HTR-8/SVneo (cell line): ENCODE results near the gene MACROD2.

Experiments
- DNase-seq: peaks from one replicate; pipeline ENCODE4 v3.0.0; 2011; ENCODE audit warnings: low spot score, mixed read lengths; ENCODE audit not compliant: insufficient read length
- FAIRE-seq: peaks from 2 replicates; lab custom pipeline; 2011; peaks lifted over from hg19 to GRCh38; lab: Jason Lieb, UNC

The MACROD2 gene

DNA sequence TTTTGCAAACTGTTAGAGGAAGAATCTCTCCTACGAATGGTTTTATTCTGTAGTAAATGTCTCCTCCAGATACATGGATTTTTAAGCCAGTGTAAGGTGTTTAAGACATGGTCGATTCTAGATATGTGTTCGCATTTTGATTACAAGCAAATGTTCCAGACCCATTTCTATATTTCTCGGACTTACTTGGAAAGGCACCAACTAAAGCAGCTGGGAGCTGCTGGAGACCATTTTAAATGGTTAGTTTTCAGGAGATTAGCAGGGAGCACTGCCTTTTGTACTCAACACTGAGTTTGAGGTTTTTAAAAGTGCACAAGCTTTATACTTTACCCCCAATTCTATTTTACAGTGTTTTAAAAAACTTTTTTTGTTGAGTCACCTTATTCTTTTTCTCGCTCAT is 1720.9 kb downstream of the MACROD2 start:
- DNase-seq, result no peak
- FAIRE-seq, result no peak

DNA sequence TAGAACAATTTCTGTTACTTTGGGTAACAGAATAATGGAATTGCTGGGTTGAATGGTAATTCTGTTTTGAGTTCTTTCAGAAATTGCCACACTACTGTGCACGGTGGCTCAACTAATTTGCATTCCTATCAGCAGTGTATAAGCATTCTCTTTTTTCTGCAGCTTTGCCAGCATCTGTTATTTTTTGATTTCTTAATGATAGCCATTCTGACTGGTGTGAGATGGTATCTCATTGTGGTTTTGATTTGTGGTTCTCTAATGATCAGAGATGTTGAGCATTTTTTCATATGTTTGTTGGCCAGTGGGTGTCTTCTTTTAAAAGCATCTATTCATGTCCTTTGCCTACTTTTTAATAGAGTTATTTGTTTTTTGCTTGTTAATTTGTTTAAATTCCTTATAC is 1731.1 kb downstream of the MACROD2 start:
- FAIRE-seq (no peak), DNase-seq (no peak)

DNA sequence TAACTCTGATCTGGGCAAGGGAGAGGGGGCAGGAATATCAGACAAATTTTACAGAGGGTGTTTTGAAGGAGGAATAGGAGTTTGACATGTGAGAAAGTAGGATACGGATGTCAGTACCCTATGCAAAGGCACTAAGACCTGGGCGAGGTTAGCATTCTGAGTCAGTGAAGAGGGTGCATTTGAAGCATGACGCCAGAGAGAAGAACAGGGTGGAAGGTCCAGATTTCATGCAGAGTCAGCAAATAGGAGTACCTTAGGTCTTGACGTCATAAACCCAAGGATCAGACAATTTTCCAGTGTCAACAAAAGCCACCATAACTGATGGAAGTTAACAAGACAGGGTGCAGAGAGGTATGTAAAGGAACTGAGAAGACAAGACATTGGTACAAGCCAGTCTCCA is 1738.7 kb downstream of the MACROD2 start:
- FAIRE-seq (no peak), DNase-seq (no peak)

DNA sequence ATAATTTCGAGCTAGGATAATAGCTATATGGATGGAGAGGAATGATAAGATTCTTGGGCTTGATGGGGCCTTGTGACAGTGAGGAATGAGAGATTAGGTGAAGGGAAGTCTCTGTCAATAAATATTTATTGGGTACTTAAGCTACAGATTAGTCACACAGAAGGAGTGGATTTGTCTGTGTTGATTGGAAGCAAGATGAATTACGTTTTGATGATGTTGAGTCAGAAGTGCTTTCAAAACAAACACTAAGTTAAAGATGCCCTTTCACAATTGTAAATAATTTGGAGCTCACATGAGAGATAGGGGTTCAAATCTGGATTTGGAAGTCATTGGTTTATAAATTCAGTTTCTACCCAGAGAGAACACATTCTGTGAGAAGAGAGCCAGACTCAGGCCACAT is 1743.7 kb downstream of the MACROD2 start:
- no peak for DNase-seq

DNA sequence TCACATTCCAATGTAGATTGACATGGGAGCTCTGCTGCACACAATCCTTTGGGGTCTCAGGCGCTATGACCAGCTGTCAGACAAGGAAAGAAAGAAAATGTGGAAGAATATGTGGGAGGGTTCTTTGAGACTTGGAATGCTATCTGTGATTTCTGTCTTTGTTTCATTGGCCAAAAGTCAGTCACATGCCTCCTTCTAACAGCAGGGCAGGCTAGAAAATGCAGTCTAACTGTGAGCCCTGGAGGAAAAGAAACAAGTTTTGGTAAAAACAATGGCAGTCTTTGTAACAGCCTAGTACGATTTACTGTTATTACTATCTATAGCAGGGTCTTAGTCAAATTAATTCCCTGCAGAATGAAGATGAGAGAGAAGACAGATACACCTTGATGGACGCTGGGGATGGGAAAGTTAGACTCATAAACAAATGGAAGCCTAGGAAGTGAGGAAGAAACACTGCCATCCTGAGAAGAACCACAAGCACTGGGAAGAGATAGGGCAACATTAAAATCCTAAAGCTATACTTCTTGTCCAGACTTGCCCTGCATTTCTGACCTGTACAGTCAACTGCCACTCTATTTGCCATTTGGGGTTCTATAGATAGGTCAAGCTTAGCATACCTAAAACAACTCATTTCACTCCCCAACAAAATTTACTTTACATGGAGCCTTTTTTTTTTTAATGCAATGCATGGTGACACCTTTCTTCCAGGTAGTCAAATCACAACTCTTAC is 1744.9 kb downstream of the MACROD2 start:
- DNase-seq (no peak), FAIRE-seq (no peak)

More for the DNA sequence above, 1743.7 kb downstream of the MACROD2 start:
- no peak for FAIRE-seq

DNA sequence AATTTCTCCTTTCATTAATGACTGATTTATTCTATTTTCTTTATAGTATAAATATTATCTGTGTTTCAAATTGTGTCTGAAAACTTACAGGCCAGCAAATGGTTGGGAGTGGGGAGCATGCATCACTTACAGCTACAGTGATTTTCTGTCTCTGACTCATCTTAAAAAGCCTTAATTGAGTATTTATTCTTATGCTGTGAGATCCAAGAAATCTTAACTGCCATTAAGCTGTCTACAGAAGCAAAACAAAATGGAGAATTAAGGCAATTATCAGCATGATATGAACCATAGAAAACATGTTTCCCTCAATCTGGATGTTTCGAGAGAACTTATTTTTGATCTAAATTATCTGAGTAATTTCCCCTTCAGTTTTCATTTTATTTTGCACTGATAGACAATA is 1746.8 kb downstream of the MACROD2 start:
- FAIRE-seq, result no peak
- no peak for DNase-seq

DNA sequence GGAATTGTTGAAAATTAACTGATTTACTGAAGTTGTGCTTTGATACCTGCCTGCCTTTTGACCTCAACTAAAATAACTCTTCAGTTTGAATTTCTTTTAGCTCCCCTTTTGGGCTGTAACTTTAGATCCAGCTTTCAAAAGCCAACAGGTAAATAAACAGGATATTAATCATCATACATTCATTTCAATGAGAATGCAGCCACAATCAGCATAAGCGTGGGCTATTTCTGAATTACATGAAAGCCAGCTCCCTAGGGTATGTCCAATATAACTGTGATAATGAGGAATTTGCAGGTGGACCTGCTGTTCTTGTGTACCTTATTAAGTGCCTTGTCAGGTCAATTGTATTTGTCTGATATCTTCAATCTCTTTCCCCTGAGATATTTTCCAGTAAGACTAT is 1747.3 kb downstream of the MACROD2 start:
- FAIRE-seq (no peak), DNase-seq (no peak)

DNA sequence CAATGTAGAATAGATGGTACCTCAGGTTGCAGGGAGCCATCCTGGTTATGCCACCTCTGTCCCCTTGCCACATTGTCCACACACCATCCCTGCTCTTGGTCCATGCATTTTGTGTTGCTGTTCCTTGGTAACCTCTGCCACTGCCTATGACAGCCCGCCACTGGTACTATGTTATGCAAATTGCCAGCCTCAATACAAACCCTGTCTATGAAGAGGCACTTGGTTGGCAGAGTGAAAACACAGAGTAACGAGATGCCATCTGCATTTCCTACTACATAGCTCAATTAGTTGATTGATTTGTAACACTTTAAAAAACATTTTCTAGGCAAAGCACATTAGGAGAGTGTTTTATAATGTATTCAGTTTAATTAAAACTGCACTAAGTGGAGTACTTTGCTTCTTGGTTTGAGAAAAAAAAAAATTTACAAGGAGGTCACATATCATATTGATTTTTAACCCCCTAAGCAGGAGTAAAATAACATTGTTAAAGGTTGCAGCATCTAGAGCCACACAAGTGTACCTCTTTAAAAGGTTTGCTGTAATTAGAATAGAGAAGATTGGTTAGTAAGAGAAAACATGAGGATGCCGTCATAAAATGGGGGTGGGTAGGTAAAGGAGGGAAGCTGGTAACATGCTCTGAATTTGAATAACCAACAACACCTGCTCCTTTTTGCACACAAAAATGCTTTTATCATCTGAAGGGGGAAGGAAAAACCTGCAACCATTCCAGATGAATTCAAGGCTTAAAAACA is 1760.9 kb downstream of the MACROD2 start:
- FAIRE-seq (no peak), DNase-seq (no peak)

DNA sequence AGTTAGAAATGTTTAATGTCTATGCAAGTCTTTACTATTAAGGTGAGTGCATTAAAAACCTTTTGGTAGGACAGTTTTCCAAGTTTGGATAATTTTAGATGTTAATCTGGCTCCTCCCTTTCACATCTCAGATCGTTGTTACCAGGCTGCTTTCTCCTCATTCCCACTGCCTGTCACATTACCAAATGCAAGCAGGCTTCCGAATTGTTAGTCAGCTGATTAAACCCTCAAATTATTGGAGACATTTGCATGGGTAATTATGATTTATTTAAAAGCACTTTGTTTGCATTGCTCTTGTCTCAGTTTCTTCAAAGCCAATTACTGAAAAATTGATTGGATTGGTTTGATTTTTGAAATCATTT is 1761.4 kb downstream of the MACROD2 start:
- FAIRE-seq (no peak), DNase-seq (no peak)

DNA sequence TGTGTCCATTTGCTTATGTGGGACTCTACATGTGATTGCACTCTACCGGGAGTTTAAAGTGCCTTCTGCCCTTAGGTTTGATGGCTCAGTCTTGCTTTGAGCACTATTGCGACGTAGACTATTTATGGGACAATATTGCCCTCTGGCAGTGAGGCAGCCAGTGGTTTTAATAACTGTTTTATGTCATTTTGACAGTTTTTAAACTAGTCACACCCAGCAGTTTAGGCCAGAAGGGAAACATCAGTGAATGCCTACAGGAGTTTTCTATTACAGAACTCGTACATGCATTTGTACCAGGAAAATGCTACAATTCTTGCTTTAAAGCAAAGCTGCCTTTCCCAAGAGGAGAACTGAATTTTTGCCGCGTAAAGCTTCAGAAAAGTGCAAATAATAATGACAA is 1764.3 kb downstream of the MACROD2 start:
- FAIRE-seq, result no peak

DNA sequence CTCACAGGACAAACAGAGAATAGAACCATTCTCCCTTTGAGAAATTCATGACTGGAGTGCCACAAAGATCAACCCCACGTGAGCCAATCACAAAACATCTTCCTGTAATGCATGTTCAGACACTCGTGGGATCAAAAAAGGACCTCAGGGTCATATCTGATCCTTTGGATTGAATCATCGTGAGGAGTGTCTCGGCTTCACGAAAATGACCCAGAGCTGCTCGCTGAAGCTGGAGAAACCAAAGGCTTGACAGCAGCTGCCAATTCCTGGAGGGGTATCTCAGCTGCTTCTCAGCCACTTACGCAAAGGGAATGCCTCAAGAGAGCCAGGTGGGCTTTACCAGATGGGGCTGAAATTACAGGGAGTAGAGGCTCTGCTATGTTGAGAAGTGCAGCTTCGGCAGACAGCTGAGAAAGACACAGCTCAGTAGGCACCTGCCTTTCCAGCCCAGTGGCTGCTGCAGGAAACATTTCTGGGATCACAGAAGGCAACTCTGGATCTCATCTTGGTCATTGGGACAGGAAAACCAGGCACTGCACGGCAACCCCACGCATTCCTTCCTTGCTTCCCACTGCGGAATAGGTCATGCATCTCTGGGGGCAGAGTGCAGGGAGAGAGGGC is 1764.8 kb downstream of the MACROD2 start:
- no peak for DNase-seq
- FAIRE-seq, result no peak

More for the DNA sequence above, 1764.3 kb downstream of the MACROD2 start:
- DNase-seq, result no peak

DNA sequence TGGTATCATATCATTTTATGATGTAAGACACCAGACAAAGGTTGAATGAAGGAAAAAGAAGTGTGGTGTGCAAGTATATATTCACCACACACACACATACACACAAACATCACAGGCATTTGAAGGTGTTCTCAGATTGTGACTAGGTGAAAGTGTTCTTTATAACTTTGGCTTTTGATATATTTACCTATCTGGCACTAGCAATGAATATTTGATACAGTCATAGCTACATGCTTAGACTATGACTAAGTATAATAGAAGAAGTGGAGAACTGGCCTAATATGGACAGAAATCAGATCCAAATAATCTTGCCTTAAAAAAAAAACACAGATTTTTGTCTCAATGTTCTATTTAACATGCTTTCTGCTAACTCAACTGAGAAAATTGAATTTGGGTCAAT is 1768.0 kb downstream of the MACROD2 start:
- DNase-seq, result no peak
- no peak for FAIRE-seq

DNA sequence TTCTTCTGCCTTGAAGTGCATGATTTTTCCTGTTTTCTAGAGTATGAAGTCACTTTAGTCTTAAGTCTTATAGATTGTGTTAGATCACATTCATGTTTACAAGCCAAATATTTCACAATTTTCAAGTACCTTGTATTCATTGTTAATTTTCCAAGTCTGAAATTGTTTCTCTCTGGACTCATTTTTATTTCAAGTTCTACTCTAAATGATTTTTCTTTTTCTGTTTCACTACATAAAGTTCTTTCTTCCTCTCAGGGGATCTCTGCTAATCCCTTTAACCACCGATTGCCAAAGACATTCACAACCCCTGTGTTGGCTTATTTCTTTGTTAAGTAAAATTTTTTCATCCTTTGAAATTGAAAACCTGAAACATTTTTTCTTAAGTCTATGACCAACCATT is 1772.3 kb downstream of the MACROD2 start:
- FAIRE-seq, result no peak

DNA sequence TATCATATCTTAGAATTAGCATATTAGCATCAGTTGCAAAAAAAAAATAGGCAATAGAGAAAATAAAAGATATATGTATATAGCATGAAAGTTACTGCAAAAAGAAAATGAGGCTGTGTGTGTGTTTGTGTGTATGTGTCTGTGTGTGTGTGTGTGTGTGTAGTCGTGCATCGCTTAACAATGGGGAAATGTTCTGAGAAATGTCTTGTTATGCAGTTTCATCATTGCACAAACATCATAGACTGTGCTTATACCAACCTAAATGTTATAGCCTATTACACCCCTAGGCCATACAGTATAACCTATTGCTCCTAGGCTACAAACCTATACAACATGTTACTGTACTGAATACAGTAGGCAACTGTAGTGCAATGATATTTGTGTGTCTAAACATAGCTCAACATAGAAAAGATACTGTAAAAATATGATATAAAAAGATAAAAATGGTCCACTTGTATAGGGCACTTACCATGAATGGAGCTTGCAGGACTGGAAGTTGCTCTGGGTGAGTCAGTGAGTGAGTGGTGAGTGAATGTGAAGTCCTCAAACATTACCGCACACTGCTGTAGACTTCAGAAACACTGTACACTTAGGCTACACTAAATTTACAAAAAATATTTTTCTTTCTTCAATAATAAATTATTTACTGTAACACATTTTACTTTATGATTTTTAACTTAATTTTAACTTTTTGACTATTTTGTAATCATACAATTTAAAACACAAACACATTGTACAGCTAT is 1772.9 kb downstream of the MACROD2 start:
- FAIRE-seq, result no peak
- no peak for DNase-seq

More for the DNA sequence above, 1772.3 kb downstream of the MACROD2 start:
- no peak for DNase-seq

DNA sequence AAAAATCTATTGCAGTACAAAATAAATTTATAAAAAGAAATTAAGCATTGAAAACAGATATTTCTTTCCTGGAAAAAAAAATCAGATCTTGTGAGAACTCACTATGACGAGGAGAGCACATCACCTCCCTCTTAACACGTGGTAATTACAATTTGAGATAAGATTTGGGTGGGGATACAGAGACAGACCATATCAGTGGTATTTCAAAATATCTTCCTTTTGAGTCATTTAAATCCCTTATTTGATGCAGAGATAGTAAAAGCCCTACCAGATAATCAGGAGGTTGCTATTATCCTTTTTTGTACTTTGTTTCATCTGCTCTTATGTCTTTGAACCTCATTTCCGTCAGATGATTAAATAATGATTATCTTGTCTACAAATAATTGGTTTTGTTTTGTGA is 1777.5 kb downstream of the MACROD2 start:
- FAIRE-seq (no peak), DNase-seq (no peak)

DNA sequence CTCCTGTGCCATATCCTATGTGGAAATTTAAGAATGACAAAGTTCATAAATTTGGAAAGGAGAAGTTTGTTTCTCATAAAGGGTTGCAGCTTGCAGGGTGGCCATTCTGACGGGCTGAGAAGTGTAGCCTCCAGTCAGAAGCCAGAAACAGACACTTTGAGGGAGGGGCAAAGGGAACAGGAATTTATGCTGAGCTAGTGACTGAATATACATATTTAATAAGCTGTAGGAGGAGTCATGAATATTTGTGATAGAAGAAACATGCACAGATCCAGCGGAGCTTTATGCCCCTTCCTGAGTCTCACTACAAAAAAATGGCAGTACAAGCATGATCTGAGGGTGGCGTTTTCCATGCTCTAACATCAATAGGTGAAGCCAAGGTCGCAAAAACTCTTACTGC is 1779.6 kb downstream of the MACROD2 start:
- DNase-seq, result no peak

DNA sequence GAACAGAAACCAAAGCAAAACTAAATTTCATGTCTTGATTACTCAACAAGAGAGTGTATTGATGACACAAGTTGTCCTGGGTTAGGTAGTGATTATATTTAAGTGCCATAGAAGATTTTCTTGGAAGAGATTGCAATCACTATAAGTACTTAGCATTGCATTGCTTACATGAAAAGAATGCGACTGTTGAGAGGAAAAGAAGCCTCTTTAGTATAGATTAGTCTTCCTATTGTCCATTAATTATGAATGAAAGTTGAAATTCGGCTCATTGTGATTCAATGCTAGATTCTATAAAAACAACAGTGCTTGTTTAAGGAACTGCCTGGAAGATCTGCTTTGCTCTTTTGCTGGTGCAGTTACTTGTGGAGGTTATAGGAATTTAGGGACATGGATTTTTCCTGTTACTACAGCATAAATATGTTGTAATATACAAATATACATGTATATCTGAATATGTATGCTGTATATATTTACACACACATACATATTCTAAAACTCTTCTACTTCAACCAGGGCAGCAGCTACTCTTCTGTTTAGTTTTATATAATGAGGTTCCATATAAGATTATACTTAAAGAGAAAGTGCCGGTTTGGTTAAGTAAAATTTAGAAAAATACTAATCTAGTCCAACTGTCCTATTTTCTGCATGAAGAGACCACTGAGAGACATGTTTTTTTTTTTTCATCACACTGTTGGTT is 1781.6 kb downstream of the MACROD2 start:
- DNase-seq (no peak), FAIRE-seq (no peak)

More for the DNA sequence above, 1779.6 kb downstream of the MACROD2 start:
- no peak for FAIRE-seq

DNA sequence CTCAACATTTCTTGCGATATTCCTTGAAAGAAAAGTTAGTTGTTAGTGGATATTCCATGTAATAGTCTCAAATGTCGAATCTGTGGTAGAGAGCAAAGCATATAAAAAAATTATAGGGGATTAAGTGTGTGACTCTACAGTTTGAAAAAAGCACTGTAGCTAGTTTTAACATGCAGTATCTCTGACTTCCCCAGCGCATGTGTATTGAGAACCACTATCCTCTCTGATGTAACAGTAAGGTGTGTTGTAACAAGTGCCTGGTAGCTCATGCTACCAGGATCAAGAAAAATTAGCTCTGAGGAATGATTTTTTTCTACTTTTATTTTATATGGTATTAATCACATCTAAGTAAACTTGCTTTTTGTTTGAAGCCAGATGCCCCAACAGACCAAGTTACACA is 1788.7 kb downstream of the MACROD2 start:
- no peak for DNase-seq
- no peak for FAIRE-seq

DNA sequence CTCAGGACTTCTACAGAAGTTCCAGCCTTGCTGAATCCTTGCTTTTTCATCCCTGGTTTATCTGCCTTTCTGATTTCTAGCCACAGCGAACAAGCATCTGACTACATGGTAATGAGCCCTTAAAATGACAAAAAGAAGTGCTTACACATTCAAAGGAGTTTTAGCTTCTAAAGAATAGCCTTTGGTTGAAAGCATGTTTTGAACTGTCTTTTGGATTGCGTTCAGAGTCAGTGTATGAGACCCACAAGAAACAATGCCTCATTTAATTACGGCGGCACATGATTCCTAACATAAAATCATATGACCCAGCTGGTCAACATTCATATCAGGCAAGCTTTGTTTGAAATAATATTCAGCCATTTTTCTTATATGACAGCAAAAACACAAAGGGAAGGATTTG is 1793.8 kb downstream of the MACROD2 start:
- no peak for FAIRE-seq
- DNase-seq, result no peak

DNA sequence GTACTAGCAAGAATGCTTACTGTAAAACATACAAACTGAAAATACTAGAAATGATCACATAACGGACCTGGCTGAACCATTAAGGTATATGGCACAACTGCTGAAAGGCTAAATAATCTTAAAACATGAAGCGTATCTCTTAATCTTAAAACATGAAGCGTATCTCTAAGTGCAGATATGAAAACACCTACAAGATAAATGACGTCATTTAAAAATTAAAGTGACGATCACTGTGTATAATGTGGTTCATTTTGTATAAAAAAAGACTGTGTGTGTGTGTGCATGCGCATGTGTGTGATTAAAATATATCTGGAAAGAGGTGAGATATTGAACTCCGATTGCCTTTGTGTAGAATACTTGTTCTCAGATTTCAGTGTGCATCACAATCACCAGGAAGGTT is 1797.5 kb downstream of the MACROD2 start:
- no peak for DNase-seq
- no peak for FAIRE-seq
